ENCODE results near the gene IFI27. TPM values are rescaled to one million over a fixed set of nuclear protein-coding genes. Genes with fewer than 3 reads are reported as not detected.

IFI27 gene
- total and polyA plus RNA-seq, 2 of the 8 experiments (the other 6 are each of a cell fraction or from before 2014, with no cell fraction given) = 0.76 to 2.2 TPM

DNA sequence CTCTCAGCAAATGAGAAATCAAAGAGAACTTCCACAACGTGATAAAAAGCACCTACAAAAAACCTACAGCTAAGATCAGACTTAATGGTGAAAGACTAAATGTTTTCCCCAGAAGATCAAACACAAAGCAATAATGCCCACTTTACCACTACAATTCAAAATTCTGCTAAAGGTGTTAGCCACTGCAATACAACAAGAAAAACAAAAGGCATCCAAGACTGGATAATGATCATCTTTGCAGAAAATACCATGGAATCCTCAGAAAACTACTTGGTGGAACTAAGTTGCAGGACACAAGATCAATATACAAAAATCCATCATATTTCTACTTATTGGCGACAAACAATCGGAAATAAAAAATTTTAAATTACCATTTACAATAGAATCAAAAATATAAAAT, 36.0 kb upstream of the IFI27 start (continued):
- TF ChIP-seq, protein P1, sequence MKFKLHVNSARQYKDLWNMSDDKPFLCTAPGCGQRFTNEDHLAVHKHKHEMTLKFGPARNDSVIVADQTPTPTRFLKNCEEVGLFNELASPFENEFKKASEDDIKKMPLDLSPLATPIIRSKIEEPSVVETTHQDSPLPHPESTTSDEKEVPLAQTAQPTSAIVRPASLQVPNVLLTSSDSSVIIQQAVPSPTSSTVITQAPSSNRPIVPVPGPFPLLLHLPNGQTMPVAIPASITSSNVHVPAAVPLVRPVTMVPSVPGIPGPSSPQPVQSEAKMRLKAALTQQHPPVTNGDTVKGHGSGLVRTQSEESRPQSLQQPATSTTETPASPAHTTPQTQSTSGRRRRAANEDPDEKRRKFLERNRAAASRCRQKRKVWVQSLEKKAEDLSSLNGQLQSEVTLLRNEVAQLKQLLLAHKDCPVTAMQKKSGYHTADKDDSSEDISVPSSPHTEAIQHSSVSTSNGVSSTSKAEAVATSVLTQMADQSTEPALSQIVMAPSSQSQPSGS (IDR thresholded peaks at IDR 0.05; ENCODE audit: low read length) = no peak
- TF ChIP-seq KDM4A (IDR thresholded peaks at IDR 0.05; ENCODE audit: low read depth, low read length, severe bottlenecking) (no peak), SRF (IDR thresholded peaks at IDR 0.05; ENCODE audit: low read depth, low read length) (no peak), NANOG (IDR thresholded peaks at IDR 0.05; ENCODE audit: insufficient read depth, low read depth, low read length, poor library complexity, severe bottlenecking) (no peak), TBP (IDR thresholded peaks at IDR 0.05; ENCODE audit: low read depth, low read length) (no peak), SAP30 (IDR thresholded peaks at IDR 0.05; ENCODE audit: insufficient read depth, insufficient replicate concordance, low read length) (no peak)
